Gastroesophageal sphincter (tissue), 4 donors: ENCODE measurements around the gene PIGU. TPM values are rescaled to one million over a fixed set of nuclear protein-coding genes. Genes with fewer than 3 reads are reported as not detected.

ENCODE experiments used
- ATAC-seq: fragments of 150-250 bp; one replicate; pipeline ENCODE4 v1.9.1; 2016; ENCODE audit warnings: mild to moderate bottlenecking, moderate library complexity
- H3K27ac ChIP-seq, 4 donors: fragments of 200-600 bp; sonication (generic) in 3 of 4; 1 replicate in 3 of 4; 2 replicates in 1 of 4; pipeline ENCODE4 v1.5.1; 2016 to 2019
- H3K27me3 ChIP-seq: fragments of 200-600 bp; sonication (generic); one replicate; pipeline ENCODE4 v1.5.1; 2019
- H3K36me3 ChIP-seq, 2 donors: fragments of 200-600 bp; sonication (generic); one replicate each; pipeline ENCODE4 v1.5.1; 2019; ENCODE audit warnings: control low read depth in 1 of 2
- H3K4me1 ChIP-seq, 3 donors: fragments of 200-600 bp; sonication (generic); 1 replicate in 2 of 3; 2 replicates in 1 of 3; pipeline ENCODE4 v1.5.1; 2016 to 2019; ENCODE audit warnings: control low read depth in 2 of 3
- H3K4me3 ChIP-seq, 2 donors: fragments of 200-600 bp; sonication (generic); one replicate each; pipeline ENCODE4 v1.5.1; 2019; ENCODE audit warnings: mild to moderate bottlenecking in 1 of 2, moderate library complexity in 1 of 2
- H3K9me3 ChIP-seq, 3 donors: fragments of 200-600 bp; sonication (generic); one replicate each; pipeline ENCODE4 v1.5.1; 2017 to 2019; ENCODE audit warnings: control low read depth in 2 of 3
- EP300 ChIP-seq: sonication (generic); formaldehyde crosslinking; IDR thresholded peaks from one replicate; pipeline ENCODE4 v1.6.1; 2017; ENCODE audit warnings: antibody characterized with exemption, mild to moderate bottlenecking
- POLR2A ChIP-seq, 2 donors: fragments of 450-650 bp; IDR thresholded peaks; one replicate each; pipeline ENCODE4 v1.6.1; 2017; ENCODE audit warnings: antibody characterized with exemption in 2 of 2, mild to moderate bottlenecking in 2 of 2, moderate library complexity in 1 of 2
- POLR2AphosphoS5 ChIP-seq: sonication (generic); formaldehyde crosslinking; IDR thresholded peaks from one replicate; pipeline ENCODE4 v1.6.1; 2017; ENCODE audit warnings: antibody characterized with exemption
- WGBS, 2 donors: methylation state at CpG; one replicate each; pipeline ENCODE4 v1.1.5; 2018; ENCODE audit warnings: low coverage in 1 of 2; 5-methylcytosine and 5-hydroxymethylcytosine counted together
- total RNA-seq, 4 donors: library from RNA; depleted of rRNA; stranded (reverse); fragments of >200 nt; gene quantifications; one replicate each; pipeline ENCODE4 v1.1.0, GENCODE V29; 2016
- TF ChIP-seq, protein P1 (sequence below), 4 experiments: fragments of 200-600 bp in 2 of 4; fragments of 450-650 bp in 2 of 4; sonication (generic) in 1 of 4; IDR thresholded peaks; one replicate each; pipeline ENCODE4 v1.5.1; 2017 to 2019; ENCODE audit warnings: antibody characterized with exemption in 4 of 4, mild to moderate bottlenecking in 2 of 4, moderate library complexity in 2 of 4

PIGU gene
- total RNA-seq, 4 donors from 2014 or later: 5.4 to 11.8 (median 10.8) TPM

DNA sequence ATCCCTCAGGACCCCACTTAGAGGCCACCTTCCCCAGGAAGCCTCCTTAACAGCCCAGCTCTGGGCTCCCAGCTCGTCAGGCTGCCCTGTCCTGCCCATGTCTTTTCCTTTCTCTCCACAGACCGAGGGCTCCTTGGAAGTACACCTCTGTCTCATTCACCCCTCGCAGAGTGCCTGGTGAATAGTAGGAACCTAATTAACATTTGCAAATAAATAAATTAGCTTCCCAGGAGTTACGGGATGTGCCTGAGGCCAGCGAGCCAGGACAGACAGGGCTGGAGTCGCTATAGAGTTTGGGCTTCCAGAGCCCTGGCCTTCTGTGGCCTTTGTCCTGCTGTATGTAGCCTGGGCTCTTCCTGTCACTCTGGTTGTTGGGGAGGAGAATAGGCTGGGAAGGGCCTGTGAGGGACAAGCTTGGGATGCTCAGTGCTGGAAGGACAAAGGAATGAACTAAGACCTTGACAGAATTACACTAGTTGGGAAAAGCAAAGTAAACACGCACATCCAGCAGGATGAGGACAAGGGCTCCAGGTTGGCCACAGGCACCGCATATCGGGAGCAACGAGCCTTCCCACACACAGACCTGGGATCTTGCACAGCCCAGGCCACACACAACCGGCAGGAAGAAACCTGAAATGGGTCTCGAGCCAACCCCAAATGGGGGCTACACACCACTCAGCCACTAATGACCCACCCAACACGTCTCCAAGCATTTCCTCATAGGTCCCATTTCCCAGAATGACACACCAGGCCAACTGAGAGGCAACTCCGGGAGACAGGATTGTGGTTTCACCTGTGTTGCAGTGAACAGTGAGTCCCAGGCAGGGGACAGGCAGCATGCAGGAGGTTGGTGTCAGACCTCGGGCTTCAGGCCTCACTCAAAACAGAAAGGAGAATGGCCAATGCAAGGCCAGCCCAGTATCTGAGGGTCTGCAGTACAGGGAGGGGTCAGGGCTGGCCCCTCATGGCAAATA, 108.7 kb downstream of the PIGU start:
- H3K4me3 ChIP-seq: no peak overlapping the region
- TF ChIP-seq POLR2A (IDR thresholded peaks at IDR 0.05) (no peak), POLR2AphosphoS5 (no peak), EP300 (no peak)
- TF ChIP-seq, protein P1, sequence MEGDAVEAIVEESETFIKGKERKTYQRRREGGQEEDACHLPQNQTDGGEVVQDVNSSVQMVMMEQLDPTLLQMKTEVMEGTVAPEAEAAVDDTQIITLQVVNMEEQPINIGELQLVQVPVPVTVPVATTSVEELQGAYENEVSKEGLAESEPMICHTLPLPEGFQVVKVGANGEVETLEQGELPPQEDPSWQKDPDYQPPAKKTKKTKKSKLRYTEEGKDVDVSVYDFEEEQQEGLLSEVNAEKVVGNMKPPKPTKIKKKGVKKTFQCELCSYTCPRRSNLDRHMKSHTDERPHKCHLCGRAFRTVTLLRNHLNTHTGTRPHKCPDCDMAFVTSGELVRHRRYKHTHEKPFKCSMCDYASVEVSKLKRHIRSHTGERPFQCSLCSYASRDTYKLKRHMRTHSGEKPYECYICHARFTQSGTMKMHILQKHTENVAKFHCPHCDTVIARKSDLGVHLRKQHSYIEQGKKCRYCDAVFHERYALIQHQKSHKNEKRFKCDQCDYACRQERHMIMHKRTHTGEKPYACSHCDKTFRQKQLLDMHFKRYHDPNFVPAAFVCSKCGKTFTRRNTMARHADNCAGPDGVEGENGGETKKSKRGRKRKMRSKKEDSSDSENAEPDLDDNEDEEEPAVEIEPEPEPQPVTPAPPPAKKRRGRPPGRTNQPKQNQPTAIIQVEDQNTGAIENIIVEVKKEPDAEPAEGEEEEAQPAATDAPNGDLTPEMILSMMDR (IDR thresholded peaks at IDR 0.05): no peak
- ATAC-seq: no peak
- peaks cover 0 to 60% of the 10 kb centered on the region in 2 donors for H3K36me3 ChIP-seq
- no peaks in the 10 kb centered on the region for H3K4me1 ChIP-seq
- H3K9me3 ChIP-seq: no peaks in the 10 kb centered on the region
- H3K27me3 ChIP-seq: no peaks in the 10 kb centered on the region
- H3K27ac ChIP-seq: no peak overlapping the region
- WGBS, 2 donors: 91 to 95% methylated on average over 11 to 12 of the region's 15 CpGs

DNA sequence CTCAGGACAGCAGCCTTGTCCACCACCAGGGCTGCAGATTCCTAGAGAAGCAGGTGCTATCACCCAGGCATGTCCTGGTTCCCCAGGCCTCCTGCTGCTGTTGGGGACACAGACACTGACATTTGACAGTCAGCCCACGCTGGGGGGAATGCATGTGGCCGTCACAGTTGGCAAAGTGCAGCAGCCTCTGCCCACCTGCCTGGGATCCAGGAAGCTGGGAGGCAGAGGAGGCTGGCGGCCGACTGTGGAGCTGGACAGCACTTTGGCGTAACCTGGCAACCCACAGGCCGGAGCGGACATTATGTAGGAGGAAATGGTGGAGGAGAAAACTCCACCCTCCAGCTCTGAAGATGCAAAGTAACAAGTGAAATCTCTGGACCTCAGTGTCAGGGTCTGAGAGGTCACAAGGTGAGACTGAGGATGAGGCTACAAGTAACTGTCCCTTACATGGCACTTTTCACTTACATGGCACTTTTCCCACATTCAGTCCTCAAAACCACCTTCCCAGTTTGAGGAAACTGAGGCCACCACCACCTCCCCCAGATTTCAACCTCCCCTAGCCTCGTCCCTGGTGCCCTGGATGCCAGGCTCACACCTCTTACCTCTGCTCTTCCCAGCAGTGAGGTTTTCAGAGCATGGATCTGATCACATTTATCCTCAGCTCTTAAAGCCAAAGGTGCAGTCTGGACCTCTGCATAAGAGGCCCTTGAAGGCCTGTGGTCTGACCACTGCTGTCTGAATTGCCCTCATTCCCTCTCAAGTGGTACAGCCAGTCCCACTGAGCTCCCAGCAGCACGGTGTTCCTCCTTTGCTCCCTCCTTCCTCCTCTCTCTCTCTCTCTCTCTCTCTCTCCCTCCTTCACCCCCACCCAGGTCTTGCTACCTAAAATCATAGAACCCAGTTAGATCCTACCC, 109.7 kb downstream of the PIGU start:
- Histone ChIP-seq H3K27me3 (no peaks in the 10 kb centered on the region), H3K4me1 (no peaks in the 10 kb centered on the region), H3K27ac (no peak overlapping the region), H3K4me3 (no peak overlapping the region), H3K9me3 (no peaks in the 10 kb centered on the region), H3K36me3 (peaks cover 0 to 51% of the 10 kb centered on the region in 2 donors)
- TF ChIP-seq EP300 (no peak), POLR2A (IDR thresholded peaks at IDR 0.05) (no peak), POLR2AphosphoS5 (no peak)
- TF ChIP-seq, protein P1 (IDR thresholded peaks at IDR 0.05): no peak
- WGBS, 2 donors: 91 to 96% methylated on average over 3 to 6 of the region's 9 CpGs
- no peak for ATAC-seq

DNA sequence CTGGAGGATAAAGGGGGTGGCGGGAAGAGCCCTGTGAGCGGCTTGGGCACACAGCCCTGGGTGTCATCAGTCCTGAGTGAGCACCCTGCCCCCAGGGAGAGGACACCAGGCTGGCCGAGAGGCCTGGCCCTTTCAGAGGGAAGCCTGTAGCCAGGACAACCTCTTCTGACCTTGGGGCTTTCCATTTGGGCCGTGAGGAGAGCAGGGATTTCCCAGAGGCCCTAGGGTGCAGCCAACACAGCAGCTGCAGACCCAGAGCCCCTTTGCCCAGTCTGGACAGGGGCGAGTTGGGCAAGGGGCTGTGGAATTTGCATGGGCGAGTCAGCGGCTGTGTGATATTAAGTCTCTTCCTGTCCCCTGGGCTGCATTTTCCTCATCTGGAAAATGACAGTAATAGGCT, 112.1 kb downstream of the PIGU start:
- no peak for TF ChIP-seq EP300
- TF ChIP-seq, protein P1 (IDR thresholded peaks at IDR 0.05): no peak
- TF ChIP-seq POLR2AphosphoS5: no peak
- no peak for TF ChIP-seq POLR2A (IDR thresholded peaks at IDR 0.05)
- no peaks in the 10 kb centered on the region for H3K9me3 ChIP-seq
- no peak overlapping the region for H3K4me3 ChIP-seq
- H3K27ac ChIP-seq: no peak overlapping the region
- peaks cover 0 to 38% of the 10 kb centered on the region in 2 donors for H3K36me3 ChIP-seq
- no peak for ATAC-seq
- peaks cover 0 to 1% (median 0%) of the 10 kb centered on the region in 3 donors for H3K4me1 ChIP-seq
- H3K27me3 ChIP-seq: no peaks in the 10 kb centered on the region
- WGBS, 2 donors: 50 to 85% methylated on average over 1 to 2 of the region's 7 CpGs

DNA sequence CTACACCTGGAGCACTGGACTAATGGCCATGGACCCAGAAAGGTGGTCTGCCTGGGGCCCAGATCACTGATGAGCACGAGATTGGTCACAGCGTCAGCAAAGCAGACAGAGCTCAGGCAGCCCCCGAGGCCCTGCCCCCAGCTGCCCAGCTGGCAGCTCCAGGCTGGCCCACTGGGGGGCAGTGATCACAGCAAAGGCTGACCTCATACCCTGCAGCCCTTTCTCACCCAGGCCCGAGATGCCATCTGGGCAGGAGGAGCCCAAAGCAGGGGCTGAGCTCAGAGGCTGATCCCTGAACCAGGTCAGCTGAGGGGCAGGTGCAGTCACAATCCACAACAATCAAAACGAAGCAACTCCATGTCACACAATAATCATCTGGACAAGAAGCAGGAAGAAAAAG, 114.3 kb downstream of the PIGU start:
- Histone ChIP-seq H3K9me3 (no peaks in the 10 kb centered on the region), H3K27me3 (no peaks in the 10 kb centered on the region), H3K36me3 (peaks cover 0 to 22% of the 10 kb centered on the region in 2 donors), H3K27ac (peak overlapping the region in 1 of 4 donors; percentile 99), H3K4me1 (peaks cover 0 to 20% (median 0%) of the 10 kb centered on the region in 3 donors), H3K4me3 (no peak overlapping the region)
- no peak for ATAC-seq
- WGBS, 2 donors: 33% methylated on average over 1 of the region's 5 CpGs; no CpG with 5 or more reads in 1 of the 2 donors
- TF ChIP-seq POLR2A (IDR thresholded peaks at IDR 0.05) (no peak), EP300 (no peak), POLR2AphosphoS5 (no peak)
- TF ChIP-seq, protein P1 (IDR thresholded peaks at IDR 0.05): peak in 3 of 4 experiments; percentile 18 to 47 (median 40)
